ENCODE measurements around the gene RAB26. TPM values are rescaled to one million over a fixed set of nuclear protein-coding genes. Genes with fewer than 3 reads are reported as not detected.

Gene RAB26
- total and polyA plus RNA-seq, 2 of the 13 experiments (the other 11 are each of a cell fraction or from before 2014, with no cell fraction given): 0.86 to 3.6 TPM

GRCh38 chr16:2158262-2158638, 9.8 kb downstream of the RAB26 start (continued):
- peak; percentile 30; the same call in 1 of the 2 replicates for TF ChIP-seq PAXIP1 (CRISPR knock-in tag; conservative IDR thresholded peaks at IDR 0.05)
- TF ChIP-seq TFDP1 (CRISPR knock-in tag; IDR thresholded peaks at IDR 0.05; ENCODE audit: borderline replicate concordance): no peak
- peak; percentile 6; the same call in 1 of the 2 replicates for TF ChIP-seq POGZ (CRISPR knock-in tag; IDR thresholded peaks at IDR 0.05)
- TF ChIP-seq XRCC5 (optimal IDR thresholded peaks at IDR 0.05; ENCODE audit: low read length): peak; percentile 5
- TF ChIP-seq HNF1B (CRISPR knock-in tag; IDR thresholded peaks at IDR 0.05): 0 out of 2 replicates have a peak, but pooled peaks have one; percentile 45
- 0 out of 2 replicates have a peak, but pooled peaks have one; percentile 31 for TF ChIP-seq ATF7-NPFF (CRISPR knock-in tag; IDR thresholded peaks at IDR 0.05; ENCODE audit: low read depth)
- TF ChIP-seq UBTF (CRISPR knock-in tag; IDR thresholded peaks at IDR 0.05): peak; percentile 32; the same call in 1 of the 2 replicates
- peak; percentile 31; the same call in 1 of the 2 replicates for TF ChIP-seq ZFP91 (CRISPR knock-in tag; IDR thresholded peaks at IDR 0.05; ENCODE audit: borderline replicate concordance)
- 0 out of 2 replicates have a peak, but pooled peaks have one; percentile 48 for TF ChIP-seq ZNF343 (CRISPR knock-in tag; IDR thresholded peaks at IDR 0.05)
- no peak for TF ChIP-seq TGIF2 (CRISPR knock-in tag; IDR thresholded peaks at IDR 0.05)
- TF ChIP-seq PCBP2 (optimal IDR thresholded peaks at IDR 0.05; ENCODE audit: low read depth, low read length, poor library complexity, severe bottlenecking): no peak
- TF ChIP-seq PAX8 (CRISPR knock-in tag; IDR thresholded peaks at IDR 0.05; ENCODE audit: borderline replicate concordance): 0 out of 2 replicates have a peak, but pooled peaks have one; percentile 8
- TF ChIP-seq SP4 (CRISPR knock-in tag; IDR thresholded peaks at IDR 0.05): peak; percentile 20; the same call in 1 of the 2 replicates
- TF ChIP-seq AKAP8 (CRISPR knock-in tag; IDR thresholded peaks at IDR 0.05): peak; percentile 88
- no peak for TF ChIP-seq SOX5 (CRISPR knock-in tag; IDR thresholded peaks at IDR 0.05; ENCODE audit: borderline replicate concordance)
- TF ChIP-seq TFAP4 (IDR thresholded peaks at IDR 0.05; ENCODE audit: borderline replicate concordance, low read depth): no peak
